ENCODE measurements around the gene PIAS1. TPM values are rescaled to one million over a fixed set of nuclear protein-coding genes. Genes with fewer than 3 reads are reported as not detected.

Gene PIAS1
- total RNA-seq, 1 experiment from 2014 or later: 70.7 TPM

DNA sequence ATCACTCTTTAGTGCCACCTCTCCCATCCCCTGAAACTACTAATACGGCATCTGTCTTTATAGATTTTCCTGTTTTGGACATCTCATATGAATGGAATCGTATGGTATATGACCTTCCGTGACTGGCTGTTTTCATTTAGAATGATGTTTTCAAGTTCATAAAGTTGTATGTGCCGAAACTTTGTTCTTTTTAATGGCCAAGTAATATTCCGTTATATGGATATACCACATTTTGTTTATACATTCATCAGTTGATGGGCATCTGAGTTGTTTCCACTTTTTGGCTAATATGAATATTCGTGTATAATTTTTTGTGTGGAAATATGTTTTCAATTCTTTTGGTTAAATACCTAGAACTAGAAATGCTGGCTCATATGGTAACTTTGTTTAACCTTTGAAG is 49.5 kb downstream of the PIAS1 start:
- Histone ChIP-seq H3K4me3 (no peak overlapping the region), H3K36me3 (peaks cover 15% of the 10 kb centered on the region), H3K9me3 (replicated peaks) (peaks cover 7% of the 10 kb centered on the region), H3K27ac (no peak overlapping the region), H3K4me1 (peaks cover 8% of the 10 kb centered on the region; the same call in 1 of the 2 replicates), H3K27me3 (no peaks in the 10 kb centered on the region)
- no peak for DNase-seq

- peaks cover 13% of the 10 kb centered on the region for H3K36me3 ChIP-seq
- H3K4me3 ChIP-seq: no peak overlapping the region
- peaks cover 8% of the 10 kb centered on the region; the same call in 1 of the 2 replicates for H3K4me1 ChIP-seq
- no peak for DNase-seq
- peaks cover 7% of the 10 kb centered on the region for H3K9me3 ChIP-seq (replicated peaks)
- H3K27me3 ChIP-seq: no peaks in the 10 kb centered on the region
- H3K27ac ChIP-seq: no peak overlapping the region; the same call in 1 of the 2 replicates
Observed at GRCh38 chr15:68106656-68107055, 52.5 kb downstream of the PIAS1 start.

- H3K4me3 ChIP-seq: no peak overlapping the region
- peaks cover 8% of the 10 kb centered on the region; the same call in 1 of the 2 replicates for H3K4me1 ChIP-seq
- H3K27ac ChIP-seq: no peak overlapping the region; the same call in 1 of the 2 replicates
- peaks cover 13% of the 10 kb centered on the region for H3K36me3 ChIP-seq
- H3K27me3 ChIP-seq: no peaks in the 10 kb centered on the region
- peaks cover 7% of the 10 kb centered on the region for H3K9me3 ChIP-seq (replicated peaks)
- no peak for DNase-seq
Observed at GRCh38 chr15:68107142-68107541, 53.0 kb downstream of the PIAS1 start.

DNA sequence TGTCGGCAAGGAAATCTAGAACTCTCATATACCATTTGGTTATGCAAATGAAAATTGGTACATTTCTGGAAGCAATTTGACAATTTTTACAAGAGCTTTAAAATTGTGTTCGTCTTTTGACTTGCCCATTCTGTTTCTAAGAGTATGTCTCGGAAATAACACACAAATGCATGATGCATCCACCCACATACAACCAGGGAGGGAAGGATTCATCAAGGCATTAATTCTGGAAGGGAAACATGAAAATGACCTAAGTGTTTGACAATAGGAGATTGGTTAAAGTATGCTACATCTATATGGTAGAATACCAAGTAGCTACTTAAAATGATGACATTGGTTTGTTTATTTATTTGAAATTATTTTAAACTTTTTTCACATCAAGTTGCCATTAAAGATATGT is 58.6 kb downstream of the PIAS1 start:
- H3K27me3 ChIP-seq: no peaks in the 10 kb centered on the region
- no peak for DNase-seq
- no peaks in the 10 kb centered on the region for H3K4me1 ChIP-seq
- no peak overlapping the region for H3K27ac ChIP-seq
- no peak overlapping the region for H3K4me3 ChIP-seq
- no peaks in the 10 kb centered on the region for H3K9me3 ChIP-seq (replicated peaks)
- H3K36me3 ChIP-seq: no peaks in the 10 kb centered on the region

DNA sequence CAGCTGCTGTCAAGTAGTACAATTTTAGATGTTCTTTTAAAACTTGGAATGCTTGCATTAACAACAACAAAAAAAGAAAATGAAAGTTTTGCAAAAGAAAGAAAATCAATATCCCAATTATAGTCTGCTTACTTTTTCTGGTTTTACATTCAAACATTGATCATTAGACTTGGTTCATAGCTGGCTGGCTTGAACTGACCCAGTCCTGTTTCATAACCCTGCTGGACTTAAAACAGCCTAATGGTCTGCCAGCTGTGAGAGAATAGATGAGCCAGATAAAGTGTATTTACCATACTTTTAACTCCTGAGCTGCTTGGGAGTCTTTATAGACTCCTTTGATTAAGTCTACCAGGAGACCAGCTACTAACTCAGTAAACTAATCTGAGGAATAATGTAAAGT is 59.2 kb downstream of the PIAS1 start:
- H3K4me1 ChIP-seq: no peaks in the 10 kb centered on the region
- no peak overlapping the region for H3K4me3 ChIP-seq
- no peak overlapping the region for H3K27ac ChIP-seq
- no peaks in the 10 kb centered on the region for H3K9me3 ChIP-seq (replicated peaks)
- H3K36me3 ChIP-seq: no peaks in the 10 kb centered on the region
- no peak for DNase-seq
- no peaks in the 10 kb centered on the region for H3K27me3 ChIP-seq

GRCh38 chr15:68113751-68114150 is 59.6 kb downstream of the PIAS1 start:
- no peak for DNase-seq
- Histone ChIP-seq H3K4me3 (no peak overlapping the region), H3K9me3 (replicated peaks) (no peaks in the 10 kb centered on the region), H3K4me1 (no peaks in the 10 kb centered on the region), H3K27me3 (no peaks in the 10 kb centered on the region), H3K27ac (no peak overlapping the region), H3K36me3 (peaks cover 3% of the 10 kb centered on the region; the same call in 1 of the 2 replicates)

DNA sequence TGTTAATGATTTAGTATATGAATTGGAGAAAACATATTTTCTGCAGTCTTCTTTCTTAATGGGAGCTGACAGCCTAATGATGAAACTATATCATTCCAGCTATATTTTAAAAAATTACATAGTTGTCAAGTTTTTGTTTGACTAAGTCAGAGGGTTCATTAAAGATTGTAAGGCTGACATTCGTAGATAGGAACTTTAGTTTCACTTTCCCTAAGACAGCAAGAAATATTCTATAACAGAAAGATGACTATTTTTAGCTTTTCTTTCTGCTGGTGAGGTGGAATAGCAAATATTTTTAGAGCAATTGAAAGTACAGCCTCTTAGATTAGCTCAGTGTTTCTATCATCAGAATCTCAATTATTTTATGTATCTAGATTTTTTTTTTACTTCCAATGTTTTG is 60.2 kb downstream of the PIAS1 start:
- Histone ChIP-seq H3K36me3 (peaks cover 3% of the 10 kb centered on the region; the same call in 1 of the 2 replicates), H3K27me3 (no peaks in the 10 kb centered on the region), H3K9me3 (replicated peaks) (no peaks in the 10 kb centered on the region), H3K27ac (no peak overlapping the region), H3K4me3 (no peak overlapping the region), H3K4me1 (no peaks in the 10 kb centered on the region)
- no peak for DNase-seq

DNA sequence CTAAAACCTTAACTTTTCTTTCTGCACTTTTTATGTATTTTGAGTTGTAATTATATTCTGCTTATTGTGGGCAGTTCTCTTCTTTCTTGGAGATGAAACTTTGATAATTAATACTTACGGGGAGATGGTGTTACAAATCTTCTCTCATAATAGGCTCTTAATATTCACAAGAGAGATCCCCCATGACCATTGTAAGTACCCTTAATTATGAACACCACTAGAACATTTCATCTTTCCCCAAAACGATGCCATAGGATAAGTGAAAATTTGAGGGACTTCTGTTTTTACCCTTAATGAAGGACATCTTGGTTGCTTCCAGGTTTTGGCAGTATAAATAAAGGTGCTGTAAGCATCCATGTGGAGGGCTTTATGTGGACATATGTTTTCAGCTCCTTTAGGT is 60.7 kb downstream of the PIAS1 start:
- DNase-seq: no peak
- Histone ChIP-seq H3K4me1 (no peaks in the 10 kb centered on the region), H3K36me3 (peaks cover 3% of the 10 kb centered on the region; the same call in 1 of the 2 replicates), H3K4me3 (no peak overlapping the region), H3K9me3 (replicated peaks) (no peaks in the 10 kb centered on the region), H3K27me3 (no peaks in the 10 kb centered on the region), H3K27ac (no peak overlapping the region)

DNA sequence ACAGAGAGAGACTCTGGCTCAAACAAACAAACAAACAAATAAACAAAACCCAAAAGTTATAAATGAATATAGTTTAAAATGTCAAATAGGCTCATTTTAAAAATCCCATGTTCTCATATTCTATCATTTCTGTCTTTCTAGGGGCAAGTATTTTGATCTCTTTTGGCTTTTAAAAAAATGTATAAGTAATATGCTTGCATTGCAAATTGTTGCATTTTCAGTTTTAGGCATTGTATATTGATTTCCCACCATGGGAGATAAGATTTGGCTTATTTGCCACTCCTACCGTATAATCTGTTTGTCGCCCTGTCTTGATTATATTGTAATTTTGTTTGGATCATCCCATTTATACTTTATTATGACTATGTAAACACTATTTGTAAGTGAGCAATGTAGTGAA is 70.6 kb downstream of the PIAS1 start:
- no peak overlapping the region for H3K4me3 ChIP-seq
- no peak for DNase-seq
- H3K27ac ChIP-seq: no peak overlapping the region
- H3K9me3 ChIP-seq (replicated peaks): no peaks in the 10 kb centered on the region
- H3K36me3 ChIP-seq: peaks cover 2% of the 10 kb centered on the region
- no peaks in the 10 kb centered on the region for H3K27me3 ChIP-seq
- no peaks in the 10 kb centered on the region for H3K4me1 ChIP-seq

DNA sequence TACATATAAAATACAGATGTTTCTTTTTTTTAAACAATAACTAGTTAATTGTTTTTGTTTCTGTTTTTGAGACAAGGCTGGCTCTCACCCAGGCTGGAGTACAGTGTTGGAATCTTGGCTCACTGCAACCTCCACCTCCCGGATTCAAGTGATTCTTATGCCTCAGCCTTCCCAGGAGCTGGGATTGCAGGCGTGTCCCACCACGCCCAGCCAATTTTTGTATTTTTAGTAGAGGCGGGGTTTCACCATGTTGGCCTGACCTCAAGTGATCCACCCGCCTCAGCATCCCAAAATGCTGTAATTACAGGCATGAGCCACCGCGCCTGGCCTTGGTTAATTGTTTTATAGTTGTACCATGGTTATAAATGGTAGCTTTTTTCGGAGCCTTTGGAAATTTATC is 72.3 kb downstream of the PIAS1 start:
- Histone ChIP-seq H3K36me3 (peaks cover 3% of the 10 kb centered on the region), H3K27ac (no peak overlapping the region), H3K4me1 (no peaks in the 10 kb centered on the region), H3K9me3 (replicated peaks) (no peaks in the 10 kb centered on the region), H3K4me3 (no peak overlapping the region), H3K27me3 (no peaks in the 10 kb centered on the region)
- DNase-seq: no peak

DNA sequence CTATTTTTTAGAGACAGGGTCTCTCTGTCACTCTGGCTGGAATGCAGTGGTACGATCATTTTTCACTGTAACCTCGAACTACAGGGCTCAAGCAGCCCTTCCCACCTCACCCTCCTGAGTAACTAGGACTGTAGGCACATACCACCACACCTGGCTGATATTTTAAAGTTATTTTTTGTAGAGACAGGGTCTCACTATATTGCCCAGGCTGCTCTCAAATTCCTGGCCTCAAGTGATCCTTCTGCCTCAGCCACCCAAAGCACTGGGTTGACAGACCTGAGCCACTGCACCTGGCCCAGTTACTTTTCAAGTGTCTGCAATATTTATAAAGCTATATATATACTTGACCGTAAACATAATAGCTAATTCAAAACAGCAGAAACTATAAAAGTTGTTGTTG is 75.0 kb downstream of the PIAS1 start:
- no peaks in the 10 kb centered on the region for H3K4me1 ChIP-seq
- no peak for DNase-seq
- H3K36me3 ChIP-seq: peaks cover 2% of the 10 kb centered on the region; the same call in 1 of the 2 replicates
- H3K27ac ChIP-seq: no peak overlapping the region
- H3K4me3 ChIP-seq: no peak overlapping the region
- 0 out of 2 replicates have a peak, but pooled peaks cover 2% of the 10 kb centered on the region for H3K9me3 ChIP-seq (replicated peaks)
- H3K27me3 ChIP-seq: no peaks in the 10 kb centered on the region

DNA sequence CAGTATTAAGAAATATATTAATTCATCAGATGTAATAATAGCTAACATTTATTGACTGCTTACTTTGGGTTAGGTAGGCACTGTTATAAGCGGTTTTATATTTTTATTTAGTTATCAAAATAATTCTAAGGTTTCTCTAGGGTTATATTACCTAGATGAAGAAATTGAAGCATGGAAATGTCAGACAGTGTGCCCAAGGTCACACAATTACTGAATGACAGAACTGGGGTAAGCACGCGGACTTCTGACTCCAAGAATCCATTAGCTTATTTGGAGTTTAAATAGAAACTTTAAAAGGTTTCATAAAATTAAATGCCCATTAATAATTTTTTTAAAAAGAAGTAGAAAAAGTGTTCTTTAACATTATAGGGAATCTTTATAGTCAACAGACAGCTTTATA is 76.7 kb downstream of the PIAS1 start:
- DNase-seq: no peak
- Histone ChIP-seq H3K9me3 (replicated peaks) (0 out of 2 replicates have a peak, but pooled peaks cover 2% of the 10 kb centered on the region), H3K27ac (no peak overlapping the region), H3K27me3 (no peaks in the 10 kb centered on the region), H3K36me3 (peaks cover 2% of the 10 kb centered on the region; the same call in 1 of the 2 replicates), H3K4me1 (no peaks in the 10 kb centered on the region), H3K4me3 (no peak overlapping the region)

GRCh38 chr15:68137096-68137495 is 83.0 kb downstream of the PIAS1 start:
- Histone ChIP-seq H3K9me3 (replicated peaks) (no peaks in the 10 kb centered on the region), H3K36me3 (no peaks in the 10 kb centered on the region), H3K4me3 (no peak overlapping the region), H3K27me3 (no peaks in the 10 kb centered on the region), H3K4me1 (no peaks in the 10 kb centered on the region), H3K27ac (no peak overlapping the region)
- no peak for DNase-seq

GRCh38 chr15:68143129-68143528 is 89.0 kb downstream of the PIAS1 start:
- H3K27me3 ChIP-seq: no peaks in the 10 kb centered on the region
- no peaks in the 10 kb centered on the region for H3K4me1 ChIP-seq
- peaks cover 14% of the 10 kb centered on the region for H3K36me3 ChIP-seq
- no peak overlapping the region for H3K27ac ChIP-seq
- no peaks in the 10 kb centered on the region for H3K9me3 ChIP-seq (replicated peaks)
- DNase-seq: no peak
- H3K4me3 ChIP-seq: no peak overlapping the region

DNA sequence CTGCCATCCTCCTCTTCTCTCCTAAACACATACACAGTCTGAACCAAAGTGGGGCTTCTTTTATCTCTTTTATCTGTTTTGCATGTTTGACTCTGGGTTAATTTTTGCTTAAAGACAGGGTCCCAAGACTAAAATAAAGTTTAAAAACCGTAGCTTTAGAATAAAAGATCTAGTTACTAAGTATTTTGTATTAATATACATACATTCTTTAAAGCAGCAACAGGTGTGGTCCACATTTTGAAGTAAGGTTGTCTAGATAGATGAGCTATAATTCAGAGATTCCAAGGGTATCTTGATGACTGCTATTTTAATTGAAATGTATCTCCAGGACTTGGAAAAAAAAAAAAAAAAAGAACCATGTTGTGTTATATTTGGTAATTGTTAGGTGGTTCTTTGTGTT is 89.7 kb downstream of the PIAS1 start:
- H3K27ac ChIP-seq: no peak overlapping the region
- H3K36me3 ChIP-seq: peaks cover 14% of the 10 kb centered on the region
- H3K4me3 ChIP-seq: no peak overlapping the region
- no peak for DNase-seq
- H3K9me3 ChIP-seq (replicated peaks): no peaks in the 10 kb centered on the region
- H3K27me3 ChIP-seq: no peaks in the 10 kb centered on the region
- H3K4me1 ChIP-seq: no peaks in the 10 kb centered on the region

GRCh38 chr15:68145706-68146105 is 91.6 kb downstream of the PIAS1 start:
- H3K4me1 ChIP-seq: no peaks in the 10 kb centered on the region
- H3K27ac ChIP-seq: no peak overlapping the region
- no peaks in the 10 kb centered on the region for H3K9me3 ChIP-seq (replicated peaks)
- no peak for DNase-seq
- no peak overlapping the region for H3K4me3 ChIP-seq
- no peaks in the 10 kb centered on the region for H3K27me3 ChIP-seq
- H3K36me3 ChIP-seq: peaks cover 14% of the 10 kb centered on the region
